Stimulated activated naive B cell treated with anti-CD40 and anti-IgM and Interleukin-4, amounts not matched to agents 10 μg/mL and 1 μg/mL and 100 μg/mL, for 72 hours (primary cell): ENCODE measurements around the gene SEBOX.

ENCODE experiments used
- ATAC-seq, 2 donors: fragments of 150-1000 bp; cut with Tn5 transposase; replicated peaks; 2 replicates each; pipeline ENCODE4 v1.10.0; 2021; ENCODE audit warnings: moderate library complexity in 1 of 2
- DNase-seq: peaks from one replicate; pipeline ENCODE4 v3.0.0; 2021
- H3K27ac Mint-ChIP-seq: one replicate; pipeline ENCODE4 v1.8.0; 2022; ENCODE audit warnings: mild to moderate bottlenecking, mixed read lengths
- H3K27me3 Mint-ChIP-seq, 2 donors: one replicate each; pipeline ENCODE4 v1.8.0; 2022; ENCODE audit warnings: mixed read lengths in 2 of 2
- H3K36me3 Mint-ChIP-seq, 2 donors: one replicate each; pipeline ENCODE4 v1.8.0; 2022; ENCODE audit warnings: mixed read lengths in 2 of 2, mild to moderate bottlenecking in 1 of 2
- H3K4me1 Mint-ChIP-seq, 2 donors: one replicate each; pipeline ENCODE4 v1.8.0; 2022; ENCODE audit warnings: mixed read lengths in 2 of 2, mild to moderate bottlenecking in 1 of 2
- H3K4me3 Mint-ChIP-seq, 2 donors: one replicate each; pipeline ENCODE4 v1.8.0; 2022; ENCODE audit warnings: mild to moderate bottlenecking in 2 of 2, mixed read lengths in 2 of 2, moderate library complexity in 1 of 2
- H3K9me3 Mint-ChIP-seq, 2 donors: one replicate each; pipeline ENCODE4 v1.8.0; 2022; ENCODE audit warnings: mixed read lengths in 2 of 2, mild to moderate bottlenecking in 1 of 2

The SEBOX gene

DNA sequence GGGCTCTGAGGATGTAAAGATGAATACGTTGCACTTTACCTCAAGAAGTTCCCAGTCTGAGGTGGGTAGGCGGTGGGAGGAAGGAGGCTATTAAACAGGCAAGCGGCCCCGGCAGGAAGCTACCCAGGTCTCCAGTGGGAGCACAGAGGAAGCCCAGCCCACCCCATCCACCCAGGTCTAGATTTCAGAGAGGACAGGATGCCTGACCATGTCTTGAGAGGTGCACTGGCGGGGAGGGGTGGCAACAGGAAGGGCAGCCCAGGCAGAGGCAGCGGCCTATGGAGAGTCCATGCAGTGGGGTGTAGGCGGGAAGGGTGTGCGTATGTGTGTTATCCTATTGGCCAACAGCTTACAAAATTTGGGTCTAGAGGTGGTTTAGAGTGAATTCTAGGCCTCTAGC lies 20.4 kb upstream of the SEBOX start:
- peaks cover 17 to 50% of the 10 kb centered on the region in 2 donors for H3K27me3 Mint-ChIP-seq
- no peak for DNase-seq
- peaks cover 50 to 53% of the 10 kb centered on the region in 2 donors for H3K36me3 Mint-ChIP-seq
- H3K27ac Mint-ChIP-seq = peak overlapping the region; percentile 65
- peaks cover 24 to 42% of the 10 kb centered on the region in 2 donors for H3K4me1 Mint-ChIP-seq
- peak overlapping the region; percentile 86 to 91 for H3K4me3 Mint-ChIP-seq
- no peak for ATAC-seq
- H3K9me3 Mint-ChIP-seq = no peaks in the 10 kb centered on the region

DNA sequence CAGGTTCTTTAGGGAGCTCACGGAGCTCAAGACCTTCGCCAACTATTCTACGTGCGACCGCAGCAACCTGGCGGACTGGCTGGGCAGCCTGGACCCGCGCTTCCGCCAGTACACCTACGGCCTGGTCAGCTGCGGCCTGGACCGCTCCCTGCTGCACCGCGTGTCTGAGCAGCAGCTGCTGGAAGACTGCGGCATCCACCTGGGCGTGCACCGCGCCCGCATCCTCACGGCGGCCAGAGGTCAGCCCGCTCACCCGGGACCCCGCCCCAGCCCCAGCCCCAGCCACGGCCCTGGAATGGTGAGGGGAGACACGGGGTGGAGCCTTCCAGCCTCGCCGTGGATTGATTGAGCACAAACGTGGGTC lies 20.0 kb upstream of the SEBOX start:
- Mint-ChIP-seq H3K36me3 (peaks cover 50 to 53% of the 10 kb centered on the region in 2 donors), H3K4me3 (peak overlapping the region; percentile 86 to 91), H3K27ac (peak overlapping the region; percentile 65), H3K9me3 (no peaks in the 10 kb centered on the region), H3K4me1 (peaks cover 27 to 45% of the 10 kb centered on the region in 2 donors), H3K27me3 (peaks cover 17 to 51% of the 10 kb centered on the region in 2 donors)
- DNase-seq = no peak
- peak; percentile 22 to 27 for ATAC-seq

DNA sequence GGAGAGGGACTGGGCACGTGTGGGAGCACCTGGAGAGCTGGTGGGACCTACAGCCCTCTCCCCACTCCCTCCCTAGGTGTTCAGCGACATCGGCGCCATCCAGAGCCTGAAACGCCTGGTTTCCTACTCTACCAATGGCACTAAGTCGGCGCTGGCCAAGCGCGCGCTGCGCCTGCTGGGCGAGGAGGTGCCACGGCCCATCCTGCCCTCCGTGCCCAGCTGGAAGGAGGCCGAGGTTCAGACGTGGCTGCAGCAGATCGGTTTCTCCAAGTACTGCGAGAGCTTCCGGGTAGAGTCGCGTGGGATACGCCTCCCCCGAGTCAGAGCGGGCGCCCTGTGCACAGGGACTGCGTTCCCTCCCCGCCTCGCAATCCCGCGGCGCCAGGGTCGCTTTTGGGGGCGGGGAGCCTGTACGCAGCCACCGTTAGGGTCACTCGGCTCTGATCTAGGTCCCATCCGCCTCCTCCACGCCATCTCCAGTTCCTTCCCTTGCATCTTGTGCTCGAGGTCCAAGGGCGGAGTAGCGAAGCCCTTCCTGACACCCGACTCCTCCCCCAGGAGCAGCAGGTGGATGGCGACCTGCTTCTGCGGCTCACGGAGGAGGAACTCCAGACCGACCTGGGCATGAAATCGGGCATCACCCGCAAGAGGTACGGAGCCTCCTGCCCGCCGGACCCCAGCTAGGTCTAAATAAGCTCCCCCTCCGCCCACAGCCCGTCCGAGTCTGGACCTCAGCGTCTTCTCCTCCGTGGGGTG lies 19.5 kb upstream of the SEBOX start:
- Mint-ChIP-seq H3K27ac (peak overlapping the region; percentile 81), H3K27me3 (peaks cover 17 to 51% of the 10 kb centered on the region in 2 donors), H3K9me3 (no peaks in the 10 kb centered on the region), H3K36me3 (peaks cover 44 to 49% of the 10 kb centered on the region in 2 donors), H3K4me1 (peaks cover 27 to 46% of the 10 kb centered on the region in 2 donors), H3K4me3 (peak overlapping the region; percentile 86 to 91)
- peak; percentile 34 for DNase-seq
- ATAC-seq = peak; percentile 93

DNA sequence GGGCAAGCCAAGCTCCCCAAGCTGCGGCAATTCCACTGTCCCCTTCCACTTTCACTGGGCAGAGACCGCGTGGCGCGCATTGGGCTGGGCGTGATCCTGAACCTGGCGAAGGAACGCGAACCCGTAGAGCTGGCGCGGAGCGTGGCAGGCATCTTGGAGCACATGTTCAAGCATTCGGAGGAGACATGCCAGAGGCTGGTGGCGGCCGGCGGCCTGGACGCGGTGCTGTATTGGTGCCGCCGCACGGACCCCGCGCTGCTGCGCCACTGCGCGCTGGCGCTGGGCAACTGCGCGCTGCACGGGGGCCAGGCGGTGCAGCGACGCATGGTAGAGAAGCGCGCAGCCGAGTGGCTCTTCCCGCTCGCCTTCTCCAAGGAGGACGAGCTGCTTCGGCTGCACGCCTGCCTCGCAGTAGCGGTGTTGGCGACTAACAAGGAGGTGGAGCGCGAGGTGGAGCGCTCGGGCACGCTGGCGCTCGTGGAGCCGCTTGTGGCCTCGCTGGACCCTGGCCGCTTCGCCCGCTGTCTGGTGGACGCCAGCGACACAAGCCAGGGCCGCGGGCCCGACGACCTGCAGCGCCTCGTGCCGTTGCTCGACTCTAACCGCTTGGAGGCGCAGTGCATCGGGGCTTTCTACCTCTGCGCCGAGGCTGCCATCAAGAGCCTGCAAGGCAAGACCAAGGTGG lies 16.3 kb upstream of the SEBOX start:
- no peak for DNase-seq
- H3K4me1 Mint-ChIP-seq = peaks cover 27 to 46% of the 10 kb centered on the region in 2 donors
- ATAC-seq = no peak
- peaks cover 17 to 51% of the 10 kb centered on the region in 2 donors for H3K27me3 Mint-ChIP-seq
- peaks cover 37 to 44% of the 10 kb centered on the region in 2 donors for H3K36me3 Mint-ChIP-seq
- peak overlapping the region; percentile 32 for H3K27ac Mint-ChIP-seq
- H3K4me3 Mint-ChIP-seq = peak overlapping the region; percentile 18 to 69
- no peaks in the 10 kb centered on the region for H3K9me3 Mint-ChIP-seq

DNA sequence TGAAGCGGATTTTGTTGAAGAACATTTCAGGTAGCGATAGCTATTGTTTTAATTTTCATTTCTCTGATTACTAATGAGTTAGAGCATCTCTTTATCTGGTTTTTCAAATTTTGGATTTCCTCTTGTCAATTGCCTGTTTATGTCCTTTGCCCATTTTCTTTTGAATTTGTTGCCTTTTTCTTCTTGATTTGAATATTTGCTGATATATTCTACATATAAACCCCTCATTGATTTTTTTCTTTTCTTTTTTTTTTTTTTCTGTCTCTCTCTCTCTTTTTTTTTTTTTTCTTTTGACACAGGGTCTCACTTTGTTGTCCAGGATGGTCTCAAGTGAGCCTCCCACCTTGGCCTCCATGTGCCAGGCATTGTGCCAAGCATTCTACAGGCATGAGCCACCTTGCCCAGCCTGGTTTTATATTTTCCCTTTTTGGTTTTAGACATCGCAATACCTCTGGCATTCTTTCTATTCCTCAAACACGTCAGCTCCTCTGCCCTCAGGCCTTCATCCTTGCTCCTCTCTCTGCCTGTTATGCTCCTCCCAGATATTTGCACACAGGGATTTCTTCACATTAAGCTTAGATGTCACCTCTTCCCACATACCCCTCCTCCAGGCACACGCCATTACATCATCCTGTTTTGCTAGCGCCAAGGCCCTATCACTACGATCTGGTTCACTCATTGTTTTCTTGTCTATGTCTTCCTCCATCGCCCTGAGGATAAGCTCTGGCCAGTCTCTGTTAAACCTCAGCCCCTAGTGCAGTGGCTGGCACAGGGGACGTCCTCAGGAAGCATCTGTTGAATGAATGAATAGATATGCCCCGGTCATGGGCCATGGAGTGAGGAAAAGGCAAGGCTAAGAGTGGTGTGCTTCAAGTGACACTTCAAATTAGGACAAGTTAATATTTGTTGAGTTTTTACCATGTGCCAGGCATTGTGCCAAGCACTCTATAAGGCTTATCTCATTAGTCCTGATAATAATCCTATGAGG lies 15.1 kb upstream of the SEBOX start:
- ATAC-seq (no peak), DNase-seq (no peak)
- Mint-ChIP-seq H3K9me3 (no peaks in the 10 kb centered on the region), H3K36me3 (peaks cover 34 to 40% of the 10 kb centered on the region in 2 donors), H3K27ac (peak overlapping the region; percentile 37), H3K4me1 (peaks cover 23 to 42% of the 10 kb centered on the region in 2 donors), H3K4me3 (no peak overlapping the region), H3K27me3 (peaks cover 14 to 45% of the 10 kb centered on the region in 2 donors)

DNA sequence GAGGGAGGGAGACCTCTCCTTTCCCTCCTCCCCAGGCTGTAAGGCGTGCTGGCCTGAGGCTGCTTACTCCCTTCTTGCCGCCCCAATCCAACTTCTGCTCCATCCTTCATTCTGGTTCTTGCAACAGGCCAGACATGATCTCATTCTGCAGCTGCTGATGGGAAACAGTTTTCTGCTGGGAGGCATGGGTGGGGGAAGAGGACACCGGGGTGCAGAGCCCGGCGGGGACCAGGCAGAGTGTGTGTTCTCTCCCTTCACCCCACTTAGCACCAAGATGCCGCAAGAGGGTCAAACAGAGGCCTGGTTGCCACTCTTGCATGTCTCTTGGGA lies 7.9 kb upstream of the SEBOX start:
- Mint-ChIP-seq H3K27ac (peak overlapping the region; percentile 89), H3K4me3 (peak overlapping the region; percentile 85 to 96), H3K36me3 (peaks cover 4 to 13% of the 10 kb centered on the region in 2 donors), H3K9me3 (no peaks in the 10 kb centered on the region), H3K4me1 (peaks cover 24 to 39% of the 10 kb centered on the region in 2 donors), H3K27me3 (no peaks in the 10 kb centered on the region)
- DNase-seq (no peak), ATAC-seq (no peak)

DNA sequence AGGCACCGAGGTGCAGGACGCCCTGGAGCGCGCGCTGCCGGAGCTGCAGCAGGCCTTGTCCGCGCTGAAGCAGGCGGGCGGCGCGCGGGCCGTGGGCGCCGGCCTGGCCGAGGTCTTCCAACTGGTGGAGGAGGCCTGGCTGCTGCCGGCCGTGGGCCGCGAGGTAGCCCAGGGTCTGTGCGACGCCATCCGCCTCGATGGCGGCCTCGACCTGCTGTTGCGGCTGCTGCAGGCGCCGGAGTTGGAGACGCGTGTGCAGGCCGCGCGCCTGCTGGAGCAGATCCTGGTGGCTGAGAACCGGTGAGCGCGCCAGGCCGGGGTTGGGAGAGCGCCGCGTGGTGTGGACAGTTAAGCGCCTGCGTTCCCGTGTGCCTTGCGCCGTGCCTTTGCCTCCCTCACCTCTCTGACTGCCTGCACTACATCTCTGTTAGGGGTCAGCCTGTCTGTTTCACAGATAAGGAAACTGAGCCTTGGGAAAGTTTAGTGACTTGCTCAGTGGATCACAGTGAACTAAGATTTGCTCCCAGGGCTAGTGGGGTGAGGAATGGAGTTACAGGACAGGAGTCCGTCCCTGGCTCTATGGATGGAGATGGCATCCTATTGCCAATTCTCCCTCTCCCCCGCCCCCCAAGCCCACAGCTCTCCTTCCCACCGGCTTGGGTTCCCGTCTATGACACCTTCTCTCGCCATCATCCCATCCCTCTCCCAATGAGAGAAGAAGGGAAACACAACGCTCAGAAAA lies 7.4 kb upstream of the SEBOX start:
- Mint-ChIP-seq H3K4me3 (peak overlapping the region; percentile 85 to 96), H3K27me3 (no peaks in the 10 kb centered on the region), H3K27ac (peak overlapping the region; percentile 89), H3K4me1 (peaks cover 24 to 39% of the 10 kb centered on the region in 2 donors), H3K9me3 (no peaks in the 10 kb centered on the region), H3K36me3 (peaks cover 4 to 13% of the 10 kb centered on the region in 2 donors)
- no peak for DNase-seq
- ATAC-seq = peak; percentile 15 to 24

DNA sequence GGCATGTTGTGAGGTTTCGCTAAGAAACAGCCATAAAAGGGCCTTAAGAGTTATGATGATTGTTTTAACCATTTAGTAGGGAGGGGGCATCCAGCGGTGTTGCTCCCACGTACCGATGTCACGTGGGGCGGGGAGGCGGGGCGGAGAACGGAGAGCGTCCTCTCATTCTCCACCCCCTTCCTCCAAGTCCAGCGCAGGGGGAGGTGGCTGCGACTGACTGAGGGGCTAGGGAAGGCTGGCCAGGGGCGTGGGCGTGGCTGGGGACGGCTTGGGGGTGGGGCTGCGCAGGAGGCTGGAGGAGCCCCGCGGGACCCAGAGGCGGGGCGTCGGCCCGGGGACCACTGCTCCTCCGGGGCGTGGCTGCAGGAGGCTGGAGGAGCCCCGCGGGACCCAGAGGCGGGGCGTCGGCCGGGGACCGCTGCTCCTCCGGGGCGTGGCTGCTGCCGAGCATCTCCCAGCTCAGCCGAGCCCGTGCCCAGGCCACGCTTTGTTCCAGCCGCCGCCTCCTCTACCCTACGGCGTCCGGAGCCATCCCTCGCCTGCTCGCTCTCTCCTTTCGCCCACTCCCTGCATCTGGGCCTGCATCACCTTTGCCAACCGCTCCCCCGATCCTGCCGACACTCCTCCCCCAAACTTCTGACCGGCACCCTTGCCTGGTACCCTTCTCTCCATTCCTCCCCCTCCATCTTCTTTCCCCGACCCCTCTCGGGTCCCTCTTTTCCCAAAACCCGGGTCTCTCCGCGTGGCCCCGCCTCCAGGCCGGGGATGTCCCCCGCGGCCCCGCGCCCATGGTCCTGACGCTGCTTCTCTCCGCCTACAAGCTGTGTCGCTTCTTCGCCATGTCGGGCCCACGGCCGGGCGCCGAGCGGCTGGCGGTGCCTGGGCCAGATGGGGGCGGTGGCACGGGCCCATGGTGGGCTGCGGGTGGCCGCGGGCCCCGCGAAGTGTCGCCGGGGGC lies 6.5 kb upstream of the SEBOX start, which contains the start of gene SARM1:
TSS of gene SARM1 (plus strand) at position 450 of the 958 bp plus-strand sequence. CDS start at position 789, 339 bp downstream.
- no peaks in the 10 kb centered on the region for H3K27me3 Mint-ChIP-seq
- H3K27ac Mint-ChIP-seq = peak within 1 kb of the TSS; percentile 94
- peaks cover 24 to 39% of the 10 kb centered on the region in 2 donors for H3K4me1 Mint-ChIP-seq
- no peaks in the 10 kb centered on the region for H3K9me3 Mint-ChIP-seq
- DNase-seq = peak; percentile 84
- peaks cover 4 to 14% of the 10 kb centered on the region in 2 donors for H3K36me3 Mint-ChIP-seq
- peak within 1 kb of the TSS; percentile 96 for H3K4me3 Mint-ChIP-seq
- peak; percentile 90 for ATAC-seq

DNA sequence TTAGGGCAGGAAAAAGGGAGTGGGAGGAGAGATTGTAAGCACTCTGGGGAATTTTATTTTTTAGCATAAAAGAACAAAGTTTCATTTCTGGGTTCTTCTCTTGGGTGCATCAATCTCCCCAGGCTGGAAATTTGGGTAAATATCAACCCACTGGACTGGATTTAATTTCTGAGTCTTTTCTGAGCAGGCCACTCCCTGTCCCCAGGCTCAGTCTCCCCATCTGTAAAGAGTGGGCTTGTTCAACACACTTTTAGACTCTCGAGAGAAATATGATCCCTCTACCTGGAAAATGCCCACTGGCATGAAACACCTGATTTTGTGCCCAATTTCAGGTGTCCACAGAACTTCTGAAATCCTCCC lies 5.7 kb upstream of the SEBOX start:
- Mint-ChIP-seq H3K36me3 (peaks cover 5 to 18% of the 10 kb centered on the region in 2 donors), H3K27ac (peak overlapping the region; percentile 94), H3K9me3 (no peaks in the 10 kb centered on the region), H3K27me3 (no peaks in the 10 kb centered on the region), H3K4me1 (peaks cover 24 to 39% of the 10 kb centered on the region in 2 donors), H3K4me3 (peak overlapping the region in 1 of 2 donors; percentile 96)
- DNase-seq = no peak
- ATAC-seq = no peak

DNA sequence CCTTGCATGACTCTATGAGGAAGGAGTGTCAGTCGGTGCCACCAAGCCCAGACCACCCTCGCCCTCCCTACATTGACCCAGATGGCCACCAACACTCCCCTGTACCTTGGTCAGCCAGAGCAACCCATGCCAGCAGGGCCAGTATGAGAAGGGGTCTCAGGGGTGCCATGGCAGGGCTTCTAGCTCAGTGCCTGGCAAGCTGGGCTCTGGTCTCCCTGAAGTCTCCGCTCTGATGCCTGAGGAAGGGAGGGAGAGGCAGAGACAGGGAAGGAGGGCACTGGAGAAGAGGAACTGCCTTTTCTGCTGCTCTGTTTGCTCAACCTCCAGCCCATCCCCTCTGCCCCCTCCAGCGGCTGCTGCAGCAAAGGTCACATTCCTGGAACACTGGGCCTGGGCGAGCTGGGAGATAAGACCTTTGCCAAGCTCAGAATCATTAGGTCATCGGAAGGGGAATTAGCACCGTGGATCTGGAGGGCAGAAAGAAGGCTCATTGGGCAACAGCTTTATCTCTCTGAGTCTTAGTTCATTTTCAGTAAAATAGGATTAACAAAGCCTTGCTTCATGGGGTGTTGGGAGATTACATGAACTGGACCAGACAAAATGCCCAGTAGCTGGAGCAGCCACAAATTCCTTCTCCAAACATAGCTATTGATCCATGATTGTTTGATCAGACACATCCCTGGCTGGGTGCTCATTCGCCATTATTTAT lies 5.2 kb upstream of the SEBOX start, which contains the start of gene VTN:
TSS of gene VTN (minus strand) at position 273 of the 709 bp plus-strand sequence. CDS start at position 169, 104 bp downstream.
- peaks cover 7 to 18% of the 10 kb centered on the region in 2 donors for H3K36me3 Mint-ChIP-seq
- ATAC-seq (no peak), DNase-seq (no peak)
- peak within 1 kb of the TSS; percentile 96 for H3K4me3 Mint-ChIP-seq
- H3K9me3 Mint-ChIP-seq = no peaks in the 10 kb centered on the region
- no peaks in the 10 kb centered on the region for H3K27me3 Mint-ChIP-seq
- H3K4me1 Mint-ChIP-seq = peaks cover 24 to 39% of the 10 kb centered on the region in 2 donors
- H3K27ac Mint-ChIP-seq = peak within 1 kb of the TSS; percentile 94

DNA sequence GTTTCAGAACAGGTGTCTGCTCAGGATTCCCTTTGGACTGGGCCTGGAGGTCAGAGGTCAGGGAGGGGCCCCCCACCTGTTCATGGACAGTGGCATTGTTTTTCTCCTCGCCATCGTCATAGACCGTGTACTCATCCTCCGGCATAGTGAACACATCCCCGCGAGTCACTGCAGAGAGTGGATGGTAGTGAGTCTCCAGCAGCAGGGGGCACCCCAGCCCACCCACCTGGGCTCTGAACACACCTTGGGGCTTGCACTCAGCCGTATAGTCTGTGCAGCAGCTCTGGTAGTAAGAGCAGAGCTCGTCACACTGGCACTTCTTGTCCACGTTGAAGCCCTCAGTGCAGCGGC lies 4.7 kb upstream of the SEBOX start:
- H3K27me3 Mint-ChIP-seq = no peaks in the 10 kb centered on the region
- H3K27ac Mint-ChIP-seq = peak overlapping the region; percentile 25
- no peaks in the 10 kb centered on the region for H3K9me3 Mint-ChIP-seq
- DNase-seq (no peak), ATAC-seq (no peak)
- no peak overlapping the region for H3K4me3 Mint-ChIP-seq
- peaks cover 4 to 15% of the 10 kb centered on the region in 2 donors for H3K36me3 Mint-ChIP-seq
- H3K4me1 Mint-ChIP-seq = peaks cover 22 to 39% of the 10 kb centered on the region in 2 donors
